Naive thymus-derived CD4-positive, alpha-beta T cell (primary cell): ENCODE measurements around the gene TLR3. TPM values are rescaled to one million over a fixed set of nuclear protein-coding genes. Genes with fewer than 3 reads are reported as not detected.
A peak's percentile ranks its signal among the peaks of the same experiment; 100 is the strongest.

Experiments used
- ATAC-seq: fragments of 150-1000 bp; cut with Tn5 transposase; 2 replicates; pipeline ENCODE4 v1.10.0; 2021; ENCODE audit warnings: mild to moderate bottlenecking, moderate library complexity
- CTCF ChIA-PET: fragments of 350-600 bp; sonication (Branson Sonifier 250); formaldehyde crosslinking; loops from one replicate; lab custom pipeline; 2021; ENCODE audit warnings: antibody characterized with exemption; lab: Charles Lee
- POLR2A ChIA-PET: fragments of 350-600 bp; sonication (Branson Sonifier 250); formaldehyde crosslinking; loops from one replicate; lab custom pipeline; 2021; ENCODE audit warnings: antibody characterized with exemption, inconsistent platforms; lab: Charles Lee
- DNase-seq, 9 donors: peaks; one replicate each; pipeline versions ENCODE4 v3.0.0 to v3.0.0-alpha.2; 2020 to 2022; ENCODE audit warnings: mixed read lengths in 1 of 9
- H3K27ac ChIP-seq: one replicate; pipeline ENCODE4 v1.7.0; 2013; ENCODE audit warnings: mild to moderate bottlenecking, low read depth, low read length, moderate library complexity
- H3K27me3 ChIP-seq, 2 donors: one replicate each; pipeline ENCODE4 v1.7.0; 2013; ENCODE audit warnings: low read length in 2 of 2, mild to moderate bottlenecking in 2 of 2, moderate library complexity in 2 of 2; ENCODE audit not compliant: control insufficient read depth in 2 of 2, insufficient read depth in 2 of 2
- H3K36me3 ChIP-seq, 3 experiments: 1 replicate in 2 of 3; 2 replicates in 1 of 3; pipeline ENCODE4 v1.7.0; 2013; ENCODE audit warnings: low read length in 3 of 3, mild to moderate bottlenecking in 3 of 3, moderate library complexity in 1 of 3; ENCODE audit not compliant: insufficient read depth in 3 of 3, control insufficient read depth in 2 of 3
- H3K4me1 ChIP-seq, 2 donors: one replicate each; pipeline ENCODE4 v1.7.0; 2013; ENCODE audit warnings: low read length in 2 of 2, mild to moderate bottlenecking in 2 of 2, moderate library complexity in 1 of 2; ENCODE audit not compliant: control insufficient read depth in 2 of 2, insufficient read depth in 2 of 2
- H3K4me3 ChIP-seq: 2 replicates; pipeline ENCODE4 v1.7.0; 2013; ENCODE audit warnings: mild to moderate bottlenecking, low read length
- H3K9me3 ChIP-seq, 3 experiments: 1 replicate in 2 of 3; 2 replicates in 1 of 3; pipeline ENCODE4 v1.7.0; 2013; ENCODE audit warnings: low read length in 3 of 3; ENCODE audit not compliant: control insufficient read depth in 2 of 3
- H3K27ac Mint-ChIP-seq, 9 donors: one replicate each; pipeline ENCODE4 v1.8.0; 2020 to 2022; ENCODE audit warnings: mixed read lengths in 9 of 9, mild to moderate bottlenecking in 8 of 9, moderate library complexity in 5 of 9, inconsistent platforms in 2 of 9
- H3K27me3 Mint-ChIP-seq, 5 donors: one replicate each; pipeline ENCODE4 v1.8.0; 2021 to 2022; ENCODE audit warnings: mixed read lengths in 5 of 5, mild to moderate bottlenecking in 1 of 5
- H3K36me3 Mint-ChIP-seq, 5 donors: one replicate each; pipeline ENCODE4 v1.8.0; 2020 to 2022; ENCODE audit warnings: mixed read lengths in 5 of 5, mild to moderate bottlenecking in 3 of 5, inconsistent platforms in 1 of 5
- H3K4me1 Mint-ChIP-seq, 7 donors: one replicate each; pipeline ENCODE4 v1.8.0; 2020 to 2022; ENCODE audit warnings: mixed read lengths in 7 of 7, mild to moderate bottlenecking in 3 of 7, inconsistent platforms in 1 of 7
- H3K4me3 Mint-ChIP-seq, 10 donors: one replicate each; pipeline ENCODE4 v1.8.0; 2020 to 2022; ENCODE audit warnings: mild to moderate bottlenecking in 10 of 10, mixed read lengths in 10 of 10, moderate library complexity in 6 of 10, inconsistent platforms in 2 of 10
- H3K9me3 Mint-ChIP-seq, 11 donors: one replicate each; pipeline ENCODE4 v1.8.0; 2020 to 2022; ENCODE audit warnings: mixed read lengths in 11 of 11, mild to moderate bottlenecking in 4 of 11, inconsistent platforms in 1 of 11, moderate library complexity in 1 of 11
- intact Hi-C, 2 donors: fragments of 100-400 bp; cut with micrococcal nuclease; formaldehyde crosslinking; loops; one replicate each; pipeline ENCODE4 v1.15.1; 2023
- polyA plus RNA-seq, 2 donors: library from polyadenylated mRNA; unstranded; fragments of 300-500 nt; fragmentation: Illumina TruSeq; gene quantifications; one replicate each; pipeline ENCODE4 v1.2.3, GENCODE V29; 2021
- total RNA-seq, 6 experiments: library from RNA in 5 of 6; stranded (reverse) in 5 of 6; gene quantifications; 1 replicate in 5 of 6; 2 replicates in 1 of 6; pipeline ENCODE4 v1.2.3 and lab custom pipeline; 2021 to 2026

TLR3 gene
- total RNA-seq = 1 to 10 TPM in 3 of 5 experiments, under 1 TPM in 2; 0.24 to 1.5 (median 1.2) TPM
- polyA plus RNA-seq = under 1 TPM; 0.13 to 0.21 TPM
- 0.67 reads per million for total RNA-seq (lab: John Stamatoyannopoulos, UW)

DNA sequence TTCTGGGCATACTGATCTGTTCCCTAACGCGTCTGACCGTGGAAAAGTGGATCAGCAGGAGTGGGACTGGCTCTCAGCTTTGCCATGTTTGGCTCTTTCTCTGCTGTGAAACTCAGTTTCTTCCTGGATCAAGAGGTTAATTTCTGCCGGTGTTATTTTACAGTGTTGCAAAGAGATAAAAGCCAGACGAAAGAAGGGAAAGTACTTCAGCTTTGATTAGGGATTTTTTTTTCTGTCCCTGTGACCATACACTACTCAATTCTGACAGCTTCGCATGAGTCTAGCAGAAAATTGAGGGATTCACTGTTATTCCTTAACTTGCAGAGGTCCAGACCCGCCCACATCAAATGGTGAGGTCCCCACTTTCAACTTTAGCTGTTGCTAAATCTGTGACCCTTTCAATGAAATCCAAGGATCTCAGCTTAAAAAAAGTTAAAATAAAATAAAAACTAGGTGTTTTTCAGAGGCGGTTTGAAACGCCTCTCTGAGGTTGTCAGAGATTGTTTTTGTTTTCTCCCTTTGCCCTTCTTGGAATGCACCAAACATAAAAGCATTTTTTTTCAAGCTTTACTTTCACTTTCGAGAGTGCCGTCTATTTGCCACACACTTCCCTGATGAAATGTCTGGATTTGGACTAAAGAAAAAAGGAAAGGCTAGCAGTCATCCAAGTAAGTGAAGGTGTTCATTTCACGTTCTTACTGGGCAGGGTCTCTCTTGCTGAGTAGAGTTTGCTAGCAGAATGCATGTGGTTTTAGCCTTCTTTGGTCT lies at the start of gene TLR3:
TSS of gene TLR3 (plus strand) at position 576 of the 768 bp plus-strand sequence. CDS start 7,464 bp downstream, outside the sequence.
- ATAC-seq = peak; percentile 19
- Histone ChIP-seq H3K27ac (no peak within 1 kb of the TSS), H3K4me3 (peak within 1 kb of the TSS; percentile 63), H3K27me3 (no peaks in the 10 kb centered on the region), H3K36me3 (no peaks in the 10 kb centered on the region), H3K9me3 (no peaks in the 10 kb centered on the region), H3K4me1 (peaks cover 0 to 3% of the 10 kb centered on the region in 2 donors)
- no peaks in the 10 kb centered on the region for H3K36me3 Mint-ChIP-seq
- DNase-seq = peak in 3 of 9 donors; percentile 4 to 18 (median 4)
- no peaks in the 10 kb centered on the region for H3K9me3 Mint-ChIP-seq
- peak within 1 kb of the TSS; percentile 72 to 88 (median 81) for H3K4me3 Mint-ChIP-seq
- ChIA-PET POLR2A (interaction anchor here (1.2 kb wide), 1 partner anchor 135 kb away, joined by 4 read pairs; no protein-coding TSS in a partner anchor), CTCF (interaction anchor here (0.8 to 2.3 kb wide), 7 partner anchors 13 to 519 kb away, joined by 3 to 17 read pairs (median 4); no protein-coding TSS in a partner anchor)
- intact Hi-C loops = loop anchor here (1.0 to 5.0 kb wide), 6 partner anchors 36 to 134 kb away; partner anchors contain the start of genes CYP4V2 (in 1 of the 2) and FAM149A (in 1 of the 2)
- H3K27me3 Mint-ChIP-seq = peaks cover 0 to 17% (median 11%) of the 10 kb centered on the region in 5 donors
- H3K27ac Mint-ChIP-seq = peak within 1 kb of the TSS; percentile 6 to 80 (median 32)
- H3K4me1 Mint-ChIP-seq = peaks cover 0 to 28% (median 25%) of the 10 kb centered on the region in 7 donors

DNA sequence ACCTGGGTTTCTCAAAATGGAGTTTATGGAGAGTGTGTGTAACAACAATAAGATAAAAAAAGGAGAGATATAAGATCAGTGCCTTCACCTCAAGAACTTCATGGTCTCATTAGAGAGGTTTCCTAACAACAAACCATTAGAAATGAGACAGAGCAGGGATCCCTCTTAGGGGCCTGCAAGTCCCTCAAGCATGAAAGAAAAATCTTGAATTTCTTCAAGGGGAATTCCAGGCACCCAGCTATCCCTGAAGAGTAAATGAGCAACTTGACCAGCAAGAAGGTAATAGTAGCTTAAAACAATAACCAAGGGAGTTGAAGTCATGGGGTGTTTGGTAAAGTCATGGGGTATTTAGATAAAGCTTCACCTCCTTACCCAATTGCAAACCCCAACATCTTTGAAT lies 49.7 kb upstream of the TLR3 start:
- H3K27ac ChIP-seq = no peak overlapping the region
- peaks cover 0 to 9% (median 3%) of the 10 kb centered on the region in 11 donors for H3K9me3 Mint-ChIP-seq
- no peak overlapping the region for H3K27ac Mint-ChIP-seq
- no peaks in the 10 kb centered on the region for H3K4me1 Mint-ChIP-seq
- no peaks in the 10 kb centered on the region for H3K9me3 ChIP-seq
- H3K4me3 Mint-ChIP-seq = no peak overlapping the region
- H3K36me3 ChIP-seq = no peaks in the 10 kb centered on the region
- no peak for DNase-seq
- no peak overlapping the region for H3K4me3 ChIP-seq
- ChIA-PET CTCF (no interaction called here), POLR2A (no interaction called here)
- peaks cover 3 to 48% (median 17%) of the 10 kb centered on the region in 5 donors for H3K27me3 Mint-ChIP-seq
- H3K36me3 Mint-ChIP-seq = peaks cover 0 to 4% (median 0%) of the 10 kb centered on the region in 5 donors
- no peaks in the 10 kb centered on the region for H3K4me1 ChIP-seq
- no peaks in the 10 kb centered on the region for H3K27me3 ChIP-seq
- no peak for ATAC-seq
- intact Hi-C loops = no loop called here

DNA sequence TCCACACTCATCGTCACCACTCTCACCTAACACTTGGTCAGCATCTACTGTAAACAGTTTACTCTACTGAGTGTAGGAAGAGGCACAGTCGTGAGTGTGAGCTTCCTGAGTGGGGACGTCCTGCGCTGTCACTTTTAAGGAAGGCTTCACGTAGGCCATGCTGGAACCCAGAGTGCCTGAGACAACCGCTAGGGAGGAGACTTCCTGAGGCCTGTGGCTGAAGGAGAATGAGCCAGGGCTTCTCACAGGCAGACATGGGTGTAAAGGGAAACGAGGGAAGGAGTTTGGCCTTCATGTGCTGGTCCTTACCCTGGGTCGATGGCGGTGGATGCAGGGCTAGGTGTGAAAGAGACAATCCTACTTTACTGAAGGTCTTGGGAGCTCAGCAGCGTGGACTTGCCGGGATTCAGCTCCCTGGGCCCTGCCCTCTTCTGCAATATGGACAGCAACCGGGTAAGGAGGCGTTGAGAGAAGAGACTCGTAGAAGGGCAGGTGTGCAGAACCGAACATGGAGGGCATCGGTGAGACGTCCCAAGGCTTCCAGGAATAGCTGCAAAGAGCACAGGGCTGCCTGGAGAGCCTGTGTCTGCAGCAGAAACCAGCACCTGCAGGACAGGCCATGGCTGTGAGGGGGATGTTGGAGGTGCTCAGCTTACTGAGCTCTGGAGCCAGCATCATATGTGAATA lies 48.7 kb upstream of the TLR3 start:
- H3K4me1 Mint-ChIP-seq = no peaks in the 10 kb centered on the region

DNA sequence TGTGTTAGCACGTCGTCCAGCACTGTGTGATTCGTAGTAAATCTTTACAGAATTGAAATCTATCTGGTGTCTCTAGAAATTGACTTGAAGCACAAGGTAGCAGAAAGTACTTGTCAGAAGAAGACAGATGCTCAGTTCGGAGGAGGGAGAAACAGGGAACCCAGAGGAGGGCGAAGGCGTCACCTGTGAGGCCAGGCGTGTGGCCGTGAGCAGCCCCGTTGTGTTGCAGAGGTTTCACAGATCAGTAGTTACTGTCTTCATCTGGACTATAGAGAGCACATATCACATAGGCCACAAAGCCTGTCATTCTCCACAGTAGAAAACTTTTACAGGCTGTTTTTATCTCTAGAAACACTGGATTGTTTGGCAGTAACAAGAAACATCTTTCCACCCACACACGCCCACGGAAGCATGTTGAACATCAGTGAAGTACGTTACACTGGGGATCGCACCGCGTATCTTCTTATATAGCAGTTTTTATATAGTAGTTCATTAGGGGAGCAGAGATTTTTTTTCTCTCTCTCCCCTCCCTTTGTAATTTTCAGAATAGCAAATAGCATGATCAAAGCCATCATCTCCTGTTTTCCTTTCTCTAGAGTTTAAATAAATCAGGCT lies 48.1 kb upstream of the TLR3 start:
- Histone ChIP-seq H3K4me1 (no peaks in the 10 kb centered on the region), H3K27ac (no peak overlapping the region), H3K27me3 (no peaks in the 10 kb centered on the region), H3K36me3 (no peaks in the 10 kb centered on the region), H3K4me3 (no peak overlapping the region), H3K9me3 (no peaks in the 10 kb centered on the region)
- DNase-seq (no peak), ATAC-seq (no peak)
- Mint-ChIP-seq H3K9me3 (peaks cover 0 to 9% (median 3%) of the 10 kb centered on the region in 11 donors), H3K27me3 (peaks cover 3 to 50% (median 18%) of the 10 kb centered on the region in 5 donors), H3K27ac (no peak overlapping the region), H3K4me1 (peaks cover 0 to 2% (median 0%) of the 10 kb centered on the region in 7 donors), H3K36me3 (peaks cover 0 to 4% (median 0%) of the 10 kb centered on the region in 5 donors), H3K4me3 (no peak overlapping the region)
- ChIA-PET POLR2A (no interaction called here), CTCF (no interaction called here)
- intact Hi-C loops = no loop called here

More for the DNA sequence above, 48.7 kb upstream of the TLR3 start:
- H3K4me1 ChIP-seq = no peaks in the 10 kb centered on the region
- intact Hi-C loops = no loop called here
- Mint-ChIP-seq H3K27me3 (peaks cover 3 to 51% (median 19%) of the 10 kb centered on the region in 5 donors), H3K9me3 (peaks cover 0 to 9% (median 3%) of the 10 kb centered on the region in 11 donors), H3K36me3 (peaks cover 0 to 4% (median 0%) of the 10 kb centered on the region in 5 donors), H3K4me3 (no peak overlapping the region), H3K27ac (peak overlapping the region in 2 of 9 donors; percentile 35 to 51)
- DNase-seq (no peak), ATAC-seq (no peak)
- H3K9me3 ChIP-seq = no peaks in the 10 kb centered on the region
- ChIA-PET CTCF (no interaction called here), POLR2A (no interaction called here)
- H3K36me3 ChIP-seq = no peaks in the 10 kb centered on the region
- no peak overlapping the region for H3K27ac ChIP-seq
- H3K27me3 ChIP-seq = no peaks in the 10 kb centered on the region
- H3K4me3 ChIP-seq = no peak overlapping the region

DNA sequence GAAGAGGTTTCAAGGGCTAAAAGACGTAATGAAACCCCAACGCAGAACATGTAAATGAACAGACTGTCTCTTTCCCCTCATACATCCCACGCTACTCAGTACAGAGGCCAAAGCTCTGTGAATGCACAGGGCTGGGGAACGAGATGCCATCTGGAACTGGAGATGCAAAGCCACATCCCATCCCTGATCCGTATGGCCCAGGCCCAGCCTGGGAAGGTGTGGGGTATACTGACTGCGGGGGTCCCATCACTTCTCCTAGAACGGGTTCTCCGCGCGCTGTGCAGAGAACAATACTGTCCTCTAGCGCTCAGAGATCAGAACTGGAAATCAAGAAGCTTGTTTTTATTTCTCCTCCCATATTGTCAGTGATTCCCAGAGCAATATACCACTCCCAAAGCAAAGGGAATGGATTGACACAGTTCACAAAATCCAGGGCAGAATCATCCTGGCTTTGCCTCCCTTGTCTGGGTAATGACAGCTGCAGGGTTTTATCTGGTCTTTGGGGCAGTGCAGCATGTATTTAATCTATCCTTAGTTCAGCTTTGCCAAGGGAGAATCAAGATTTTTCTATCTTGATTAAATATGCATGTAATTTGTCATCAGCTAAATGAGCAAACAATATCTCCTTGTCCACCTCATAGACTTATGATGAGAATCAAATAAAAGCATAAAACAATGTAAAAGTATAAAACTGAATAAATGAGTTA lies 47.3 kb upstream of the TLR3 start:
- intact Hi-C loops = no loop called here
- CTCF ChIA-PET = no interaction called here
- no peak overlapping the region for H3K4me3 ChIP-seq
- Mint-ChIP-seq H3K27ac (no peak overlapping the region), H3K27me3 (peaks cover 3 to 50% (median 20%) of the 10 kb centered on the region in 5 donors), H3K4me3 (no peak overlapping the region), H3K36me3 (peaks cover 0 to 4% (median 0%) of the 10 kb centered on the region in 5 donors), H3K4me1 (peaks cover 0 to 2% (median 0%) of the 10 kb centered on the region in 7 donors), H3K9me3 (peaks cover 0 to 9% (median 3%) of the 10 kb centered on the region in 11 donors)
- H3K27me3 ChIP-seq = no peaks in the 10 kb centered on the region
- no peak for DNase-seq
- POLR2A ChIA-PET = no interaction called here
- no peak overlapping the region for H3K27ac ChIP-seq
- no peaks in the 10 kb centered on the region for H3K9me3 ChIP-seq
- H3K36me3 ChIP-seq = no peaks in the 10 kb centered on the region
- ATAC-seq = no peak
- H3K4me1 ChIP-seq = no peaks in the 10 kb centered on the region

DNA sequence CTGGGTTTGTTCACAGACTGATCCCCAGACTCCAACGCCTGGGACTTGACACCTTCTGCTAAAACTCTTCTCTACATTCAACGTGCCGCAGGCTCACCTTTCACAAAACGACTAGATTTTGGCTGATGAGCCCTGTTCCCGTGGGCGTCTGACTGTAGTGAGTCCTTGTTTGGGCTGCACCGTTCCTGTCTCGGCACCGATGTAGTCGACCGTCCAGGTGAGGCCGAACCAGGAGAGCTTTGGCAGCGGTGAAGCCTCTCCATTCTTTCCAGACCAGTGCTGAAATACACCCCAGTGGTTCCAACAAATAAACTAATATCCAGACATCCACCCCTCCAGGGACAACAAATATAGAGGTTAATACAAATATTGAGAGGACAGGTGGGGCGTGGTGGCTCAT lies 45.0 kb upstream of the TLR3 start:
- no peaks in the 10 kb centered on the region for H3K4me1 ChIP-seq
- Mint-ChIP-seq H3K4me3 (no peak overlapping the region), H3K36me3 (peaks cover 0 to 2% (median 0%) of the 10 kb centered on the region in 5 donors), H3K27ac (no peak overlapping the region), H3K27me3 (peaks cover 3 to 39% (median 17%) of the 10 kb centered on the region in 5 donors), H3K9me3 (peaks cover 0 to 6% (median 2%) of the 10 kb centered on the region in 11 donors), H3K4me1 (peaks cover 0 to 2% (median 0%) of the 10 kb centered on the region in 7 donors)
- CTCF ChIA-PET = no interaction called here
- no peaks in the 10 kb centered on the region for H3K9me3 ChIP-seq
- no peak overlapping the region for H3K27ac ChIP-seq
- ATAC-seq (no peak), DNase-seq (no peak)
- POLR2A ChIA-PET = no interaction called here
- intact Hi-C loops = no loop called here
- H3K36me3 ChIP-seq = no peaks in the 10 kb centered on the region
- H3K4me3 ChIP-seq = no peak overlapping the region
- no peaks in the 10 kb centered on the region for H3K27me3 ChIP-seq
